GM19099 (cell line): Measurements from ENCODE around the gene KCNQ1.

Experiments used
- POLR2A ChIP-seq: IDR thresholded peaks from 3 replicates; pipeline ENCODE4 v1.6.1; 2011; ENCODE audit warnings: low read depth; ENCODE audit not compliant: insufficient read length; ENCODE audit errors: extremely low read depth

Gene KCNQ1

GRCh38 chr11:2549876-2550605 lies 105.2 kb downstream of the KCNQ1 start:
- TF ChIP-seq POLR2A = no peak

DNA sequence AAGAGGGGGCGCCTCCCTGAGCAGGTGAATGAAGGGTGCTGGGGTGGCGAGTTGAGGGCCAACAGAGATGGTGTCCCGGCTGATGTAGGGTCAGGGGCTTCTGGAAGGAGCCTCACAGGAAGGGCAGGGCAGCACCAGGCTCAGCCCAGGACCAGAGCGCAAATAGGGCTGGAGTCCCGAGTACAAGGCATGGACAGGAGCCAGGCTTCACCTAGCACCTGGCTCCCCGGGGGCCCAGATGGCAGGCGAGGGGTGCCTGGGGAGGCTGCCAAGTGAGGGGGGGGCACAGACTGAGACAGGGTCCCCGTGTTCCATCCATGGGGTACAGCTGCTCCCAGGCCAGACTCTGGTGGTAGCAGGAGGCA lies 105.8 kb downstream of the KCNQ1 start:
- TF ChIP-seq POLR2A = no peak

- no peak for TF ChIP-seq POLR2A
Measured at GRCh38 chr11:2551131-2551530, 106.3 kb downstream of the KCNQ1 start.

DNA sequence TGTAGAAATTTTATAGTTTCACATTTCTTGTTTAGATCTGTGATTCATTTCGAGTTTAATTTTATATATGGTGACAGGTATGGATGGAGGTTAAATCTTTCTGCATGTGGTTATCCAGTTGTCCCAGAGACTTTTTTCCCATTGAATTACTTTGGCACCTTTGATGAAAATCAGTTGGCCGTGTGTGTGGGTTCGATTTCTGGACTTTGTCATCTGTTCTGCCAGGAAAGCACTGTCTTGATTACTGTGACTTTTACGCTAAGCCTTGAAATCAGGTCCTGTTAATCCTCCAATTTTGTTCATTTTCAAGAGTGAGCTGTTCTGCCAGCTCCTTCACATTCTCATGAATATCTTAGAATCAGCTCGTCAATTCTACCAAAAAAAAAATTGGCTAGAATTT lies 107.4 kb downstream of the KCNQ1 start:
- no peak for TF ChIP-seq POLR2A

GRCh38 chr11:2553198-2553597 lies 108.4 kb downstream of the KCNQ1 start:
- no peak for TF ChIP-seq POLR2A

DNA sequence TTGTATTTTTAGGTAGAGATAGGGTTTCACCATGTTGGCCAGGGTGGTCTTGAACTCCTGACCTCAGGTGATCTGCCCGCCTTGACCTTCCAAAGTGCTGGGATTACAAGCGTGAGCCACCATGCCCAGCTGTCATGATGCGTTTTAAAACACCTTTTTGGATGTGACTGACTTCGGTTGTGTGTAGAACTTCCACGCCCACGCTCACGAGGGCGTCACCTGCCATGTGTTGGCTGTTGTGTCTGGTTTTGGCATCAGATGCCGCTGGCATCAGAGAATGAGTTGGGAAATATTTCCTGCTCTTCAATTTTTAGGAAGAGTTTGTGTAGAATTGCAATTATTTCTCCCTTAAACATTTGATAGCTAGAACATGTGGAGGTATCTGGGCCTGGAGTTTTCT lies 109.1 kb downstream of the KCNQ1 start:
- TF ChIP-seq POLR2A = no peak

- no peak for TF ChIP-seq POLR2A
Measured at GRCh38 chr11:2554338-2555207, 109.8 kb downstream of the KCNQ1 start.

DNA sequence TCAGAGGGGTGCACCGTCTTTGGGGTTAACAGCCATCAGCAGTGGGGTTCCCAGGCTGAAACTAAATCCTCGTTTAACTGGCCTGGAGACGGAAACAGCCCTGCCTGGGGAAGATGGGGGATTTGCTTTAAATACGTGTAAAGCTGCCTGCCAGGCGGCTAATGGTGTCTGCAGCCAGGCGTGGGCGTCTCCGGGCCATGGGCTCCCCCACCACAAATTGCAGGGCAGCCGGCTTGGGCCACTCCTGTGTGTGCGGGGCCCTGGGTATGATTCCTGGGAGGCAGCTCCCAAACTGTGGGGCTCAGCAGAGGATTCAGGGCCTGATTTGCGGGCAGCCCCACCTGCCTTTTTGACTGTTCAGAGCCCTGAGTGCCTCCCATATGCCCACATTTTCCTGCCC lies 110.5 kb downstream of the KCNQ1 start:
- no peak for TF ChIP-seq POLR2A

- no peak for TF ChIP-seq POLR2A
Measured at GRCh38 chr11:2555891-2556290, 111.1 kb downstream of the KCNQ1 start.

- no peak for TF ChIP-seq POLR2A
Measured at GRCh38 chr11:2557381-2557780, 112.6 kb downstream of the KCNQ1 start.

DNA sequence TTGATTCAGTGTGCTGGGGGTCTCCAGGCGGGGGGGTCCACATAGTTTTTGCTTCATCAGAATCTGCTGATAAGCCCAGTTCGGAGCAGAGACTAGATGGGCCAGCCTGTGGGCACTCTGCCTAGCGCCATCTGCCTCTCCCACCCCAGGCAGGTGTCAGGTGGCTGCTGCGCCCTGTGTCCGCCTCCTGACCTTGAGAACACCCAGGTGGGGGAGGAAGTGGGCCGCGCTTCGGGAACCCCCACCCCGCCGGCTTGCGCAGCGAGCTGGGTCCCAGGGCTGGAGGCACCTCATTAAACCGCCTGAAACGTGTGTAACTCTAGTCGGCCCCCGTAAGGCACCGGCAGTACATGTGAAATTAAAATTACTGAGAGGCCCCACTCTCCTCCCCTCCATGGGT lies 113.6 kb downstream of the KCNQ1 start:
- TF ChIP-seq POLR2A = no peak

DNA sequence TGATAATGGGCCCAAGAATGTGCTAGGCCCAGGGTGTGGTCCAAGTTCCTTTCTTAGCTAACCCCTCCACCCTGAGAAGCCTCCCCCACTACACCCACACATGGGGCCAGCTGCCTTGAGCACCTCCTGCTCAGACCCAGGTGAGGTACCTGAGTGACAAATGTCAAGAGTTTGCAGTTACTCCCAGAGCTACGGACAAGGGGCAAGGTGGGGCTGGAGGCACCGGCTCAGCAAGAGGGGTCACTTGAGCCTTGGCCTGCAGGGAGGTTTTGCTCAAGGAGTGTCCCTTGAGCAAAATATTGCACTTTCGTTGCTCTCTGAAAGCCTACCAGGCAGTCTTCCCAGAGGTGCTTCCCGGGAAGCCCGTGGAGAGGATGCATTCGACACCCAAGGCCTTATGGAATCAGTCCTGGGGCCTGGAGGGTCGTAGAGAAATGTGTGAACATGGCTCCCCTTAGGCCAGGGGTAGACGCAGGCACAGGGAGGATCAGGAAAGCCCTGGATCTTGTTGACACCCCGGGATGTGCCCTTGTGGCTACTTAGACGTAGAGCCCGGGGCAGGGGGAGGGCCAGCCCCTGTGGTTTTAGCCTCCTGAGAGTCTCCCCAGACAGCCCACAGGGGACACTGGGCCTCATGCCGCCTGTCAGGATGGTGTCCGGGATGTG lies 114.2 kb downstream of the KCNQ1 start:
- TF ChIP-seq POLR2A = no peak

DNA sequence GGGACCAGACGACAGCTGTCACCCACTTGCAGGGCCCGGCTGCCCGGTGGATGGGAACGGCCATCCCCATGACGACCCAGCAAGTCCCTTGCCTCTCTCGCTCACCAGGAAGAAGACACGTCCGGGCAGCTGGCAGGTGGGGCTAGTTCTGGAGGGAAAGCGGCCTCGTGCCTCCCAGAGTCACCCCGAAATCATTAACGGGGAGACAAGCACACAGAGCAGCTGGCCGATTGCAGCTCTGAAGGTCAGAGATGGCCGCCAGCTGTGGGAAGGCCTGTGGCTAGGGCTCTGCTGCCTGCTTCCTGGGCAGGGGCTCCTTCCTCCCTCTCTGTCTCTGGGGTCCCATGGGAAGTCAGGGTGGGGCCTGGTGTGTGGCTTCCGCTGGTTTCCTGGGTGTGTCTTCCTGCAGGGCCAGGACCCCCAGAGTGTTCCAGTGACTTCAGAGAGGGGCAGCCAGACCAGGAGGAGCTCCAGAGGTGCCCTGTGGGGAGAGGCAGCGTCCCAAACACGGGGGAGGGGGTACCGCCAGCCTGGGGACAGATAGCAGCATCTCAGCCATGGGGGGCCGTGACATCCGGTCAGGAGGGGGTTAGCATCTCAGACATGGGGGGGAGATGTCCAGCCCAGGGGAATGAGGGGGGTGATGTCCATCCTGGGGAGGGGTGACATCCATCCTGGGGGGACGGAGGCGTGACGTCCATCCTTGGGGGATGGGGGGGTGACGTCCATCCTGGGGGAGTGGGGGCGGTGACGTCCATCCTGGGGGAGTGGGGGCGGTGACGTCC lies 114.9 kb downstream of the KCNQ1 start:
- TF ChIP-seq POLR2A = no peak

GRCh38 chr11:2561696-2562581 lies 117.1 kb downstream of the KCNQ1 start:
- no peak for TF ChIP-seq POLR2A
